Psoas muscle (tissue), 8 donors: ENCODE measurements around the gene MLNR. TPM values are rescaled to one million over a fixed set of nuclear protein-coding genes. Genes with fewer than 3 reads are reported as not detected.

Experiments used
- ATAC-seq, 4 donors: fragments of 200-7000 bp; cut with Tn5 transposase; one replicate each; pipeline ENCODE4 v1.9.1; 2020; ENCODE audit warnings: moderate library complexity in 3 of 4, mild to moderate bottlenecking in 2 of 4
- DNase-seq, 2 donors: peaks; one replicate each; pipeline ENCODE4 v3.0.0-alpha.2; 2020
- H3K27ac ChIP-seq: fragments of 200-600 bp; one replicate; pipeline ENCODE4 v1.8.0; 2022
- H3K27me3 ChIP-seq, 3 donors: fragments of 200-600 bp in 1 of 3; one replicate each; pipeline versions ENCODE4 v1.6.1 to v1.8.0; 2013 to 2022; ENCODE audit warnings: low read length in 2 of 3, mild to moderate bottlenecking in 2 of 3, moderate library complexity in 1 of 3; ENCODE audit not compliant: insufficient read depth in 3 of 3
- H3K36me3 ChIP-seq, 2 donors: fragments of 200-600 bp in 1 of 2; one replicate each; pipeline versions ENCODE4 v1.6.1 to v1.8.0; 2013 to 2022; ENCODE audit warnings: low read depth in 1 of 2, mild to moderate bottlenecking in 1 of 2, moderate library complexity in 1 of 2; ENCODE audit not compliant: insufficient read depth in 1 of 2
- H3K4me1 ChIP-seq: fragments of 200-600 bp; one replicate; pipeline ENCODE4 v1.8.0; 2022
- H3K4me3 ChIP-seq: fragments of 200-600 bp; one replicate; pipeline ENCODE4 v1.8.0; 2022; ENCODE audit warnings: mild to moderate bottlenecking
- H3K9me3 ChIP-seq: fragments of 200-600 bp; one replicate; pipeline ENCODE4 v1.8.0; 2022
- WGBS, 3 donors: extraction: QIAGEN DNeasy Blood & Tissue Kit; methylation state at CpG; one replicate each; pipeline versions ENCODE4 v1.1.6 to v1.1.7; 2013; 5-methylcytosine and 5-hydroxymethylcytosine counted together
- intact Hi-C, 2 donors: fragments of 100-400 bp; cut with DNase I; formaldehyde crosslinking; loops; one replicate each; pipeline versions ENCODE4 v1.11.0 to v1.14.2; 2022
- polyA plus RNA-seq, 3 donors: library from polyadenylated mRNA; stranded (reverse); fragments of 200-250 nt; gene quantifications; one replicate each; pipeline ENCODE4 v1.2.3, GENCODE V29; 2013
- total RNA-seq, 4 donors: library from RNA; stranded (reverse); fragmentation: NEBNext Ultra II Directional in 2 of 4; extraction: Animal tissue kit (Norgen Biotek cat#: 25700) in 2 of 4; gene quantifications; one replicate each; pipeline versions ENCODE4 v1.2.1 to v1.2.4, GENCODE V29; 2021 to 2023
- TF ChIP-seq, protein P1 (sequence below): fragments of 200-600 bp; IDR thresholded peaks from one replicate; pipeline ENCODE4 v1.8.0; 2022; ENCODE audit warnings: antibody characterized with exemption
- donor health status: healthy with polysubstance abuse.
- donor health status: DM: no; HTN: no; CAD: no; lungs with moderate emphysema.
- donor health status: Bipolar disorder and iron deficiency.
- donor health status: healthy.
- donor health status: DM: yes; HTN: yes; CAD: no.
- donor health status: DM: no; HTN: no; CAD: no.
- donor health status: DM: no; HTN: no; CAD: no.
- donor health status: DM: yes; HTN: yes; CAD: no.

Gene MLNR
- total and polyA plus RNA-seq, 7 donors, result not detected

DNA sequence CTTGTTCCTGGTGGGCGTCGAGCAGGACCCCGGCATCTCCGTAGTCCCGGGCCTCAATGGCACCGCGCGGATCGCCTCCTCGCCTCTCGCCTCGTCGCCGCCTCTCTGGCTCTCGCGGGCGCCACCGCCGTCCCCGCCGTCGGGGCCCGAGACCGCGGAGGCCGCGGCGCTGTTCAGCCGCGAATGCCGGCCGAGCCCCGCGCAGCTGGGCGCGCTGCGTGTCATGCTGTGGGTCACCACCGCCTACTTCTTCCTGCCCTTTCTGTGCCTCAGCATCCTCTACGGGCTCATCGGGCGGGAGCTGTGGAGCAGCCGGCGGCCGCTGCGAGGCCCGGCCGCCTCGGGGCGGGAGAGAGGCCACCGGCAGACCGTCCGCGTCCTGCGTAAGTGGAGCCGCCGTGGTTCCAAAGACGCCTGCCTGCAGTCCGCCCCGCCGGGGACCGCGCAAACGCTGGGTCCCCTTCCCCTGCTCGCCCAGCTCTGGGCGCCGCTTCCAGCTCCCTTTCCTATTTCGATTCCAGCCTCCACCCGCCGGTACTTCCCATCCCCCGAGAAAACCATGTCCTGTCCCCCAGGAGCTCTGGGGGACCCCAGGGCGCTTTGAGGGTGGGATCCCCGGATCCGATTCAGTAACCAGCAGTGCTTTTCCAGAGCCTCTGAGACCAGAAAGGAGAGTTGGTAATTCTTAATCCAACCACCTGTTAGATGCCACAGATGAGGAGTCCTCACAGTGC lies 885 bp downstream of the MLNR start:
- WGBS, 3 donors, result 3 to 4% (median 4%) methylated on average over 65 to 73 of the region's 73 CpGs
- TF ChIP-seq, protein P1, sequence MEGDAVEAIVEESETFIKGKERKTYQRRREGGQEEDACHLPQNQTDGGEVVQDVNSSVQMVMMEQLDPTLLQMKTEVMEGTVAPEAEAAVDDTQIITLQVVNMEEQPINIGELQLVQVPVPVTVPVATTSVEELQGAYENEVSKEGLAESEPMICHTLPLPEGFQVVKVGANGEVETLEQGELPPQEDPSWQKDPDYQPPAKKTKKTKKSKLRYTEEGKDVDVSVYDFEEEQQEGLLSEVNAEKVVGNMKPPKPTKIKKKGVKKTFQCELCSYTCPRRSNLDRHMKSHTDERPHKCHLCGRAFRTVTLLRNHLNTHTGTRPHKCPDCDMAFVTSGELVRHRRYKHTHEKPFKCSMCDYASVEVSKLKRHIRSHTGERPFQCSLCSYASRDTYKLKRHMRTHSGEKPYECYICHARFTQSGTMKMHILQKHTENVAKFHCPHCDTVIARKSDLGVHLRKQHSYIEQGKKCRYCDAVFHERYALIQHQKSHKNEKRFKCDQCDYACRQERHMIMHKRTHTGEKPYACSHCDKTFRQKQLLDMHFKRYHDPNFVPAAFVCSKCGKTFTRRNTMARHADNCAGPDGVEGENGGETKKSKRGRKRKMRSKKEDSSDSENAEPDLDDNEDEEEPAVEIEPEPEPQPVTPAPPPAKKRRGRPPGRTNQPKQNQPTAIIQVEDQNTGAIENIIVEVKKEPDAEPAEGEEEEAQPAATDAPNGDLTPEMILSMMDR, result no peak

DNA sequence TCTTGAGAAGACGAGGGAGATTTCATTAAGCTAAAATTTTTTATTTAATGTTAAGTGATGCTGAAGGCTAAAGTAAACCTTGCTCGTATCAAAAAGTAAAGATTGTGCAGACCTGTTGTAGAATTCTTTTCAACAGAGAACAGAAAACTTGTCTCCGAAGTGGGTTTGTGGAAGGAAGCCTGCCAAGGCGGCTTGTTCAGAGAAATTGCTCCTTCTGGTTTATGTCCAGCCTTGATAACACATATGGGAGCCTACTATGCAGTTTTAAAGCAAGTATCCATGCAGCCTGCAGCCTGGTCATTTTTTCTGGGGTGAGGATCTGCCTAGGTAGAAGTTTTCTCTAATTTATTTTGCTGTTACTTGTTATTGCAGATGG lies 1.4 kb downstream of the MLNR start:
- intact Hi-C loops, result no loop called here
- TF ChIP-seq, protein P1, result no peak
- DNase-seq (no peak), ATAC-seq (no peak)
- Histone ChIP-seq H3K4me1 (peaks cover 4% of the 10 kb centered on the region), H3K27ac (no peak overlapping the region), H3K36me3 (no peaks in the 10 kb centered on the region), H3K4me3 (no peak overlapping the region), H3K9me3 (no peaks in the 10 kb centered on the region), H3K27me3 (peaks cover 0 to 57% (median 22%) of the 10 kb centered on the region in 3 donors)
- WGBS, 3 donors, result 59 to 76% (median 61%) methylated on average over 4 of the region's 4 CpGs

More for the DNA sequence above, 885 bp downstream of the MLNR start:
- DNase-seq, result no peak
- intact Hi-C loops, result no loop called here
- no peaks in the 10 kb centered on the region for H3K36me3 ChIP-seq
- no peak overlapping the region for H3K27ac ChIP-seq
- H3K4me3 ChIP-seq, result peak overlapping the region; percentile 57
- peak in 1 of 4 donors; percentile 8 for ATAC-seq
- H3K27me3 ChIP-seq, result peaks cover 0 to 57% (median 22%) of the 10 kb centered on the region in 3 donors
- no peaks in the 10 kb centered on the region for H3K9me3 ChIP-seq
- peaks cover 4% of the 10 kb centered on the region for H3K4me1 ChIP-seq

DNA sequence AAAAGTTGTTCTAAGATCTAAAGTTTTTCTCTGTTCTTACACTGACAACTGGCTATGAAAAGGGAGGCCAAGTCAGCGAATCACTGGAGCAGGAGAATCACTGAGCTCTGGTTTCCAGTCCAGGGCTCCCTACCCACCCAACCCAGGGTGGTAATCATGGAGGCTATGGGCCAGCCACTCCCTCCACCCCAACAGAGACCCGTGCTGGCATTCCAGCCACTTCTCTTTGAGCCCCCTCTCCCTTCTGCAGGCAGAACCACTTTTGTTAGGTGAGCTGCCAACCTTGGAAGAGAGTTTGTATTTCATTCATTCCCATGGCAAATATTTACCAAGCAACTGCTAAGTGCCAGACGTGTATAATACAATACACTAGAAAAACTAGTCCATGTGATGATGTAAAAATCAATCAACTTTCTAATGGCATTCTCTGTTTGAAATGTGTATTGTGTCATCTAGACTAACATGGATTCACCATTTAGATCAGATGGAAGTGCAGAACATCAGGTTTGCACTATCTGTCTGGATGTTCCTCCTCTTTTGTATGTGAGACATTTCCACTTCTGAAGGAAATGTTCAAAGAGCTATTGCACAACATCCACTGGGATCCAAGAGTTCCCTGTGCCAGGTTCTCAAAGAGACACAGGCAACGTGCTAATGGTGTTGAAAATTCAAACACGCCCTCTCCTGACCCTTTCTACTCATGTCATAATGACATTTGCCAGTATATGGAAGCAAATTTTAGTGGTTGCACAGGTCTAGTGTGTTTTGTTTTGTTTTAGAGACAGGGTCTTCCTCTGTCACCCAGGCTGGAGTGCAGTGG lies 5.3 kb downstream of the MLNR start:
- ATAC-seq (peak in 2 of 4 donors; percentile 56 to 84), DNase-seq (no peak)
- H3K27ac ChIP-seq, result no peak overlapping the region
- TF ChIP-seq, protein P1, result no peak
- no peaks in the 10 kb centered on the region for H3K9me3 ChIP-seq
- peaks cover 0 to 24% (median 11%) of the 10 kb centered on the region in 3 donors for H3K27me3 ChIP-seq
- no peak overlapping the region for H3K4me3 ChIP-seq
- intact Hi-C loops, result no loop called here
- H3K4me1 ChIP-seq, result peaks cover 3% of the 10 kb centered on the region
- no peaks in the 10 kb centered on the region for H3K36me3 ChIP-seq
- WGBS, 3 donors, result 38 to 52% (median 43%) methylated on average over 5 of the region's 5 CpGs

DNA sequence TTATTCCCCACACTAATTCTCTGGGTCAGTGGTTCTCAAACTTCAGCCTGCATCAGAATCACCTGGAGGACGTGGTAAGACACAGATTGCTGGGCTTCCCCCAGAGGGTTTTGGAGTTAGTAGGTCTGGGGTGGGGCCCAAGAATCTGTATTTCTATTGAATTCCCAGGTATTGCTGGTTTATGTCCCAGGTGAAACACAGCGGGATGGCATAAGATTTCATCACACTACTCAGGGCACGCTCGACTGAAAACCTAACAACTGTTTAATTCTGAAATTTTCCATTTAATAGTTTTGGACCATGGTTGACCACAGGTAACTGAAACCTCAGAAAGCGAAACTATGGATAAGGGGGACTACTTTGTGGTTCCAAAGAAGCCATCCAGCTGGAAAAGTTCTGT lies 6.5 kb downstream of the MLNR start:
- Histone ChIP-seq H3K9me3 (no peaks in the 10 kb centered on the region), H3K27me3 (peaks cover 0 to 12% (median 2%) of the 10 kb centered on the region in 3 donors), H3K4me3 (no peak overlapping the region), H3K4me1 (no peaks in the 10 kb centered on the region), H3K27ac (no peak overlapping the region), H3K36me3 (no peaks in the 10 kb centered on the region)
- TF ChIP-seq, protein P1, result no peak
- DNase-seq (no peak), ATAC-seq (no peak)
- 86 to 90% (median 90%) methylated on average over 5 of the region's 5 CpGs for WGBS, 3 donors
- intact Hi-C loops, result no loop called here
